ENCODE data around the gene NRK.
"Not testable (repeated sequence)": the region's sequence is repeated elsewhere in the genome, so short reads cannot be mapped to it uniquely, and the experiment has no call there.

Gene NRK

DNA sequence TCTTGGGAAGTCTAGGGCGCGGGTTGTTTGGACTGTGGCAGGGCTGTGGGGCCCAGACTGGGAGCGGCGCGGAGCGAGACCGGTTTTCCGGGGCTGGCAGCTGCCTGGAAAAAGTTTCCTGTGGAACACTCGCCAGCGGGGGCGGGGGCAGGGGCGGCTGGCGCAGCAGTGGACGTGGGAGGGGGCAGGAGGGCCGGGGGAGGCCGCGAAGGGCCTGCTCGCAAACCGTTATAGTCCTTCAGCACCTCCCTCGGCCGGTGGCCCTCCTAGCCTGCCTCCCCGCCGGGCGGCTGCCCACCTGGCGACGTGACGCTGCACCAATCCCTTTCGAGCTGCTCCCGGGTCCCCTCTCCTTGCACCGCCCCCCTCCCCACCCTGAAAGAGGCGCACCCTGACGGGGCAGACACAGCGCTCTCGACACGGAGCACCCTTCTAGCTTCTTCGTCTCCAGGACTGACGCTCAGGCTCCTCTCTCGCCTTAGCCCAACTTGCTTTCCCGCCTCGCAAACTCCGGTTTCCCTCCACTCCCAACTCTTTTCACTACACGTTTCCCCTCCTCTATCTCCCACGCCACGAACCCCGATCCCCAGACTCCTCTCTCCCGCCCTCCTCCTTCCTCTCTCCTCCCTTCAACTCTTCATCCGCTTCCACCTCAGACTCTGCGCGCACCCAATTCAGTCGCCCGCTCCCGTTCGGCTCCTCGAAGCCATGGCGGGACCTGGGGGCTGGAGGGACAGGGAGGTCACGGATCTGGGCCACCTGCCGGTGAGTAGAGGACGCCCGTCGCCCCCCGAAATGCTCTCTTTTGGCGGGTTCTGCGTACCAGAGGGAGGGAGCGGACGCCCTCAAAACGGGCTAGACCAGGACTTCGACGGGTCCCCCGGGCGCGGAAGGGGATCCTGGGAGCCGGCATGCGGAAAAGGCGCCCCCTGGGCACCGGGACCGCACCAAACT is at the start of gene NRK:
TSS of gene NRK (plus strand) at position 402 of the 954 bp plus-strand sequence. CDS start at position 709, 307 bp downstream.
- no peak for DNase-seq (ENCODE audit: low read depth in 3 of 3)

DNA sequence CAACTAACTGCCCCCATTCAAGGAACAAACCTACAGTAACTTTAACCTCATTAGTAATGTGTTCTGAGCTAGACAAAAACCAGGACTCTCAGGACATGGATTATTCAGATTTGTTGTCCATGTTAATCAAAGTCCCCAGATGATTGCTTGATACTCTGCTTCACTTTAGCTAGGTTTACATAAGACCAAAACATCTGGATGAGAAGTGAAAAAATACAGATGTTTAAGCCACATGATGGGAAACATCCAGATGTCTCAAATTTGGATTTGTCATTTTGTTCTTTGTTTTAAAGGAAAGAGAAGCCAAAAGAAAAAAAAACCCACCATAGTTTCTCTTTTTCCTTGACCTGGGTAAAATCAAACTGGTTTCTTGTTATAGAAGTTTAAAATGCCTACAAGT is 48.5 kb upstream of the NRK start:
- DNase-seq (ENCODE audit: low read depth in 3 of 3) = no peak

- DNase-seq (ENCODE audit: low read depth in 3 of 3) = no peak
Measured at GRCh38 chrX:105775679-105776078, 46.7 kb upstream of the NRK start.

DNA sequence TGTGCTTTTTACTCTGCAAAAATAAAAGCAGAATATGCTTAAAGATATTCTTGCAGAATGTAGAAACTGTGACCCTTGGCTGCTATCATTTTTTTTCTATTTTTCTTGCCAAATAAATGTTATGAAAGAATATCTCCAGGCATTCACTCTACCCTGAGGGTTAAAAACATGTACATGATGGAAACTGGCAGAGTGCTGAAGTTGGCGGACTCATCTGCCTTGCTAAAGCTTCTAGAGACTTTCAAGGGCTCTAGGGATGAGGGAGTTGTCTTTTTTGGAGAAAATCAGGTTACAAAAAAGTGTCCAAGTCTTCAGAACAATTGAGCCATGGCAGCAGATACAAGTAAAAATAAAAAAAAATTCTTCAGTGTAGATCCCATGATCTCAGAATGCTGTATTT is 40.5 kb upstream of the NRK start:
- no peak for DNase-seq (ENCODE audit: low read depth in 3 of 3)

DNA sequence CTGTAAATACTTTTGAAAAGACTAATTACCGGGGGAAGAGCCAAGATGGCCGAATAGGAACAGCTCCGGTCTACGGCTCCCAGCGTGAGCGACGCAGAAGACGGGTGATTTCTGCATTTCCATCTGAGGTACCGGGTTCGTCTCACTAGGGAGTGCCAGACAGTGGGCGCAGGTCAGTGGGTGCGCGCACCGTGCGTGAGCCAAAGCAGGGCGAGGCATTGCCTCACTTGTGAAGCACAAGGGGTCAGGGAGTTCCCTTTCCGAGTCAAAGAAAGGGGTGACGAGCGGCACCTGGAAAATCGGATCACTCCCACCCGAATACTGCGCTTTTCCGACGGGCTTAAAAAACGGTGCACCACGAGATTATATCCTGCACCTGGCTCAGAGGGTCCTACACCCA is 25.5 kb upstream of the NRK start:
- not testable (repeated sequence) for DNase-seq (ENCODE audit: low read depth in 3 of 3)

- DNase-seq (ENCODE audit: low read depth in 3 of 3) = no peak
Measured at GRCh38 chrX:105803891-105804290, 18.4 kb upstream of the NRK start.

DNA sequence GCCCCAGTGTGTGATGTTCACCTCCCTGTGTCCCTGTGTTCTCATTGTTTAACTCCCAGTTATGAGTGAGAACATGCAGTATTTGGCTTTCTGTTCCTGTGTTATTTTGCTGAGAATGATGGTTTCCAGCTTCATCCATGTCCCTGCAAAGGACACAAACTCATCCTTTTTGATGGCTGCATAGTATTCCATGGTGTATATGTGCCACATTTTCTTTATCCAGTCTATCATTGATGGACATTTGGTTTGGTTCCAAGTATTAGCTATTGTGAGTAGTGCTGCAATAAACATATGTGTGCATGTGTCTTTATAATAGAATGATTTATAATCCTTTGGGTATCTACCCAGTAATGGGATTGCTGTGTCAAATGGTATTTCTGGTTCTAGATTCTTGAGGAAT is 16.7 kb upstream of the NRK start:
- not testable (repeated sequence) for DNase-seq (ENCODE audit: low read depth in 3 of 3)

GRCh38 chrX:105816517-105816916 is 5.8 kb upstream of the NRK start:
- DNase-seq (ENCODE audit: low read depth in 3 of 3) = no peak

DNA sequence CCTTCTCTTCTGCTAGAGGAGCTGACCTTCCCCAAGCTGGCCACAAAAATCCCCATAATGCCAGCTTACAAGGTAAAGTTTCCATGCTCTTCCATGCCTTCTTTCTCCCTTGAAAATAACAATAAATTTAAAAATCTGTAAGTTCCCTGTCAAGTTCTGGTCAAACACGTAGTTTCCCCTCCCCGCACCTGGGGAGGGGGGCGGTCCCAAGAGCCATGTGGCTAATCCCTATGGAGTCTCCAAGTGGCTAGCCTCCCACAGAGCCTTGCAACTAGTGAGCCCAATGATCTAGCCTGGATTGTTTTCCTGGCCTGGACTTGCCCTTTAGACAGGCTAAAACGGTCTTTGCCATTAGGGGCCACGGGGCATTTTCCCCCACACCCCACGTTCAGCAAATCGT is 2.1 kb upstream of the NRK start:
- no peak for DNase-seq (ENCODE audit: low read depth in 3 of 3)

- DNase-seq (ENCODE audit: low read depth in 3 of 3) = no peak
Measured at GRCh38 chrX:105821471-105822121, 743 bp upstream of the NRK start.

DNA sequence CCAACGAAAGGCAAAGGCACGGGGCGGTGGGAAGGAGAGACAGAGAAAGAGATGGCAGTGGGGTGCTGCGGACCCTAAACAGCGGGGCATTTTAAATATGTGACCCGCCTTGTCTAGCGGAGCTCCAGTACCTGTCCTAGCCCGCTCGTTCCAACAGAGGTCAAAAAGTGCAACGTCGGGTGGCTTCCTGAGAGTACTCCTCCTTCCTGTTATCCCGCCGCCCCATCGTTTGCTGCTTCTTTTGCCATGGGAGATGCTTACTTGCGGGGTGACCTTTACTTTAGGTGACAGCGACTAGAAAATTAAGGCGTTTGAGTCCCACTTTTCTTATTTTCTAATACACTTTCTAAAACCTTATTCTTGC is 735 bp downstream of the NRK start:
- DNase-seq (ENCODE audit: low read depth in 3 of 3) = no peak

- DNase-seq (ENCODE audit: low read depth in 3 of 3) = no peak
Measured at GRCh38 chrX:105829011-105829410, 6.7 kb downstream of the NRK start.

- DNase-seq (ENCODE audit: low read depth in 3 of 3) = no peak
Measured at GRCh38 chrX:105837232-105837631, 14.9 kb downstream of the NRK start.

DNA sequence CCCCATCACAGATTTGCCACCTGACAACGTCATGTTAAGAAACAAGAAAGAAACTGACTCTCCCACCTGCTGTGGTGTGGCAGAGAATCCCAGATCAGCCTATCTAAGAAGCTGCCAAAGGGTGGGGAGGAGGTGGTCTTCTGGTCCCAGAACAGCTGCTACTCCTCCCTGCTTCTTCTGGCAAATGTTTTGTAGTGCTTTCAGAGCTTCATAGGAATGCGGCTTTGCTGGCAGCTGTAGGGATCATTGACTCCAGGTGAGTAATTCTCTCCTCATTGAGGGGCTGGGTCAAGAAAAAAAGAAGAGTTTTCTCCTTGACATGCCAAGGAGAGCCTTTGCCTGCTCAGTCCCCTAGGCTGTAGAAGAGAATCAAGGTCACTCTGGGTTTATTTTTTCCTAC is 23.3 kb downstream of the NRK start:
- DNase-seq (ENCODE audit: low read depth in 3 of 3) = no peak

GRCh38 chrX:105850100-105850499 is 27.8 kb downstream of the NRK start:
- not testable (repeated sequence) for DNase-seq (ENCODE audit: low read depth in 3 of 3)

DNA sequence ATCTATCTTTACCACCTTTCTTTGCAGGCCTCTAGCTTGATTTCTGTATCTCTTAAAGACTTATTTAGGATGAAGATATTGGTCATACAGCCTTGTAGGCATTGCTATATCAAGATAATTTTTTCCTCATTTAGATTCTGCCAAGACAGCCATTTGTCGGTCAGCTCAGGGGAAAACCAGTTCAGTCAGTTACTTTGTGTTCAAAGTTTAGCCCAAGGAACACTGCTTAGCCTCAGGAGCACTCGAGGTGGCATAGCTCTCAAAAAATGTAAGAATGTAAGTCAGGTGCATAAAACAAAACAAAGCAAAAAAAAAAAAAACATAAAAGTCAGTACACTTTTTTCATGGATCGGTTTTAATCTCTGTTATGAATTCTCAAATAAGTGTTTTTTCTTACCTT is 43.4 kb downstream of the NRK start:
- no peak for DNase-seq (ENCODE audit: low read depth in 3 of 3)

GRCh38 chrX:105869701-105870100 is 47.4 kb downstream of the NRK start:
- DNase-seq (ENCODE audit: low read depth in 3 of 3) = no peak

- no peak for DNase-seq (ENCODE audit: low read depth in 3 of 3)
Measured at GRCh38 chrX:105870445-105870844, 48.1 kb downstream of the NRK start.

GRCh38 chrX:105872941-105873340 is 50.6 kb downstream of the NRK start:
- DNase-seq (ENCODE audit: low read depth in 3 of 3) = no peak

DNA sequence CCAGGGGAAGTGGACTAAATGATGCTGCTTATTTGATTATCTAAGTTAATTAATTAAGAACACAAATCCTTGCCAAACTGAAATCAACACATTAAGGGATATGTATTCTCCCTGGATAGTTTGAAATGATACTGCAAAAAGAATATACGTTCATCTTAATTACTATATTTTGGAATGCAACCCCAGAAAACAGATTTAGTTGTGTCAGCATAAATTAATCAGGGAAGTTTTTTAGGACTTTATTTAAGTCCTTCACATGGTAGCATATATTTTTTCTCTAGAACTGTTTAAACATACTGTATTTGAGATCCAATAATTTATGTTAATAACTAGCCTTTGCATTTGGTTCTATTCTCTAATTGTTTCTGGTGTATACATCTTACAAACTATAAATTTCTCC is 52.5 kb downstream of the NRK start:
- DNase-seq (ENCODE audit: low read depth in 3 of 3) = no peak

GRCh38 chrX:105876658-105877057 is 54.3 kb downstream of the NRK start:
- DNase-seq (ENCODE audit: low read depth in 3 of 3) = no peak

DNA sequence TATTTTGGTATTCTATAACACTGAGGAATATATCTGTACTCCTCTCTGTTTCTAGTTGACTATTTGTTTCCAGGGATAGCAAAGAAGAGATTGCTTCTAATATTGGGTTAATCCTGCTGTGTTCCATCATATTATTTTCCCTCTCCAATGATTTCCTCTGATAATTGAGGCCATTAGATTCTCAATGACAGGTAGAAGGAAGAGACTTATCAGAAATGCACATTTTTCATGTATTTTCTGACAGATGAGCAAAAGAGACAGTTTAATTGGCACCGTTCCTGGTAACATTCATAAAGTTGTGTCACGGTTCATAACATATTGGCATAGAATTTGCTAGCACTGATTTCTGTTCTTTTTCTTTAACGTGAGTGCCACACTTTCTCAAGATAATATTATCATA is 58.2 kb downstream of the NRK start:
- DNase-seq (ENCODE audit: low read depth in 3 of 3) = no peak

- DNase-seq (ENCODE audit: low read depth in 3 of 3) = no peak
Measured at GRCh38 chrX:105882581-105883275, 60.4 kb downstream of the NRK start.
